HG03378 (cell line): Measurements from ENCODE around the gene NRIP3.
"Not testable (repeated sequence)": the region's sequence is repeated elsewhere in the genome, so short reads cannot be mapped to it uniquely, and the experiment has no call there.

Source experiments
- ATAC-seq: cut with Tn5 transposase; IDR thresholded peaks from one replicate; pipeline ENCODE4 v1.9.1; 2021; ENCODE audit warnings: mild to moderate bottlenecking, moderate library complexity; ENCODE audit not compliant: unreplicated experiment

NRIP3 gene

DNA sequence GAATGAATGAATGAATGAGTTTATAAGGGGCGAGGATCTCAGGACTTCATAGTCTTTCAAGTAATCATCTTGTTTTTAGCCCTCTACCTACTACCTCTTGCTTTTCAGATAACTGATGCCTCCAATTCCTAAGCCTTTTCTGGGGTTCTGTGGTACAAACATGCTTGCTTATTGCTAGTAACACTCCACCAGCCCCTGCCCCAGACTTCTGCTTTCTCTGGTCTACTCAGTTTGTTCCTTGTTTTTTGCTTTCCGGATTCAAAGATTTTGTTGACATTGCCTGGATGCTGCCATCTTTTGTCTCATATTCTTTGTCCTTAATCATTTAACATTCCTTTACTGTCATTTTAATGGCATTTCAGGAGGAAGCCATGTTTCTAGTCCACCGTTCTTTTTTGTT lies 30.7 kb downstream of the NRIP3 start:
- ATAC-seq: no peak

DNA sequence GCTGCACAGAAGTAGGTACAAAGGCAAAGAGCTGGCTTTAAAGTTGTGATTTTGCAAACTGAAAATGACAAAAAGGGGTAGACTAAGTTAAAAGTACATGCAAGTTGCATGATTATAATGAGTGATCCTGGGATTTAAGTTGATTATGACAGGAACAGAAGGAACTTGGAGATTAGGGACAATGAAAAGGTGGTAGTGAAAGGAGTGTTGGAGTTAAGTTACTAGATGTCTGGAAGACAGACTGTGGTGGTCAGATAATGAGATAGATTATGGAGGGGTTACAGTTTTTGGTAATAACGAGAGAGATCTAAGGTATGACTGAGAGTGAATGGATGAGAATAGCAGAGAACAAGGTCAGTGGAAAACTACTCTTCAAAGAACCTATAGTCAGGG lies 31.9 kb downstream of the NRIP3 start:
- no peak for ATAC-seq

DNA sequence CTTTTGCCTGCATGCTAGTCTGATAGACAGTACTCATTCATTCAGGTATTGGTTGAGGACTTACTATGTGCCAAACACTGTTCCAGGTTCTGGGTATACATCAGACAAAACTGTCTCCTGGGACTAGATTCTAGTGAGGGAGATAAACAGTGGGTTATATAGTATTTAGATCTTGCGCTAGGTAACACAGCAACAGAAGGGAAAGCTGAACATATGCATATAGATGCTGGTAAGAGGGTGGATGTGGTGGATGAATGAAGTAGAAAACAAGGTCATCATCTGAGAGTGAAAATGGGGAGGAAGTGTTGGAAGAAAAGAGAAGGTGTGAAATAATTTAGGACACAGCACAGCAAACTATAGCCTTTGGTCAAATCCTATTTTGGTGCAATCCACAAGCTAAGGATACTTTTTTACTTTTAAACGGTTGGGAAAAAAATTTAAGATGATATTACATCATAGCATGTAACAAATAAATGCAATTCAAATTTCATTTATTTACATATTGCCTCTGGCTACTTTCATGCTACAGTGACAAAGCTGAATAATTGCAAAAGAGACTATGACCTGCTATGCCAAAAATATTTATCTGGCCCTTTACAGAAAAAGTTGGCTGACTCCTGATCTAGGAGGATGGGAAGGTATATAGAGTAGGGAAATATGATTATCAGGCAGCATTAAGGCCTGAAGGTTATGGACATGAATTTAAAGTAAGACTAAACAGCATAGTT lies 32.4 kb downstream of the NRIP3 start:
- no peak for ATAC-seq

DNA sequence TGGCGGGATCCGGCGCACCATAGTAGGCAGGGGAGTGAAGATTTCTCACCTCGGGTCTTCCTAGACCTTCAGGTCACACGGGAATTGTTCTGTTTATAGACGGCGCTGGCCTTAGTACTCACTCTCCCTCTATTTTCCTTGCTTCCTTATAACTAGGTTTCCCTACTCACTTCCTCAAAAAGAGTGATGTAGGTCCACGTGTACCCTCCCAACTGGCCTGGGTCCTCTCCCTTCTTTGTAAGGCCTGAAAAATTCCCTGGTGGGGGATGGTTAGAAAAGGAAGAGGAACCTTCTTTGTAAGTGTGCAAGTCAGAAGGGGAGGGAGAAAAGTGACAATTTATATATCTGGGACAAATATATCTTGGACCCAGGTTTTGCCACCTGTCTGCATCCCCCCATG lies 36.6 kb downstream of the NRIP3 start:
- ATAC-seq: no peak

DNA sequence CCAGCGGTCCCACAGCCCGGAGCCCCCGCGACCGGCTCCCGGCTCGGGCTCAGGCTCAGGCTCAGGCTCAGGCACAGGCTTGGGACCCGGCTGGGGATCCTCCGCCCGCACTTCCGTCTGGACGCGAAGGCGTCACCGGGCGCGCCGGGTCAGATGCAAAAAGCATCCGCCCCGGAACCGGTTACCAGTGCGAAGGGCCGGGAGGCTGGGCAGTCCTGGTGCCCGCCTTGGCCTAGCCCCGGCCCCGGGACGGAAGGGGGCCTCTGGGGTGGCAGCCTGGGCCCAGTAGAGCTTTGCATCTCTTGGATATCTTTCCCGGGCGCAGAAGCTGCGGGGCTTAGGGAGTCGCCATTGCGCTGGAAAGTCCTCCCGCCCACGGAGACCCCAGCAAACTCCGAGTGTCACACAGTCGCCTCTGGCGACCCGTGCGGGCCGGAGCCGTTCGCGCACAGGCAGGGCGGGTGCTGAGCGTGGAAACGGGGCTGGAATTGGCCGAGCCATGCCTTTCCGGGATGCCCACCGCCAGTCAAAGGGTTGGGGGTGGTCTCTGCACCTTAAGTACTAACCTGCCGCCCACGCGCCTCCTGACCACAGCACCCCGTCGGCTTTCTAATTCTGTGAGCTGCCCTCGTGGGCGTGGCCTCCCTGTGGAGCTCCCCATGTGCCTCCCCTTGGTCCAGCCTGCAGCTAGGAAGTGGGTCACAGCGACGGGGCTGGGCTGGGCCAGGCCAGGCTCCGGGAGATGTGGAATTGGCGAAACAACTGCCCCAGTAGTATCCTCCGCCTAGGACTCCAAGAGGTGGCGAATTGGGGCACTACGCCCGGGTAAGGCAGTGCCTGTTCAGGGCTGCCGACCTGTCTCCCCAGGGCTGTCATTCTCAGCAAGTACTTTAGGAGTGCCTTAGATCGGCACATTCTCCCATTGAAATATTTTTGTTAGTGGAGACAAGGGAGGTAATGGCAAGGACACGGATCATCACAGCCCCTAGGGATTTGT lies 39.2 kb downstream of the NRIP3 start, which contains the start of gene TMEM9B:
Gene TMEM9B (minus strand): TSS at position 119 of the 997 bp plus-strand sequence. CDS start 129 bp downstream, outside the sequence.
- ATAC-seq: peak; percentile 62

DNA sequence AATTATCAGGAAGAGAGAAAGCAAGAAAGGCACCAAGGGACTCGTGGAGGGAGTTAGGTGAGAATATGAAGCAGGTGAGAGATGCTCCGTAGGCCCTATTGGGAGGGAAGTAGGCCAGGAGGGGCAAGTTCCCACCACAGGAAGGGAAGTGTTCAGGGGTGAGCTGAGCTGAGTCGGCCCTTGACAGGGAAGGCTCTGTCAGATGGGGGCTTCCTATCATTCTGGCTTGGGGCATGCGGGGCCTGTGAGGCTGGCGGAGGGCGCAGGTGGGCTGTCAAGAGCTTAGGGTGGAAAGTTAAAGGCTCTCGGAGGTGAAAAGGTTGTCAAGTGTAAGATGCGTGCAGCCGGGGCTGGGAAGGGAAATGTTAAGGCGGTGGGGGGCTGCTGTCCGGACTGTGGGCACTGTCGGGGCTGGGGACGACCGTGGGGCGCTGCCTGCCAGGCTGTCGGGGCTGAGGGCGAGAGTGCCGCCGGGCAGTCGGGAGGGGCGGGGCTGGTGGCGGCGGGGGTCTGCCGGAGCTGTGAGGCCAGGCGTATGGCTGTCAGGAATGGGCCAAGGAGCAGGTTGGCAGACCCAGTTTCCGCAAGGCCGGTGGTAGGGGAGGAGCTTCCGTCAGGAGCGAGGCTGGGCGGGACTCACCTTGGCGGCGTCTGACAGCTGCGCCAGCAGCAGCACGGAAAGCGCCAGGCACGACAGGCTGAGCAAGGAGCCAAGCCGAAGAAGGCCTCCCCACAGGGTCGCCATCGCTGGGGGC lies 40.1 kb downstream of the NRIP3 start:
- peak; percentile 46 for ATAC-seq

DNA sequence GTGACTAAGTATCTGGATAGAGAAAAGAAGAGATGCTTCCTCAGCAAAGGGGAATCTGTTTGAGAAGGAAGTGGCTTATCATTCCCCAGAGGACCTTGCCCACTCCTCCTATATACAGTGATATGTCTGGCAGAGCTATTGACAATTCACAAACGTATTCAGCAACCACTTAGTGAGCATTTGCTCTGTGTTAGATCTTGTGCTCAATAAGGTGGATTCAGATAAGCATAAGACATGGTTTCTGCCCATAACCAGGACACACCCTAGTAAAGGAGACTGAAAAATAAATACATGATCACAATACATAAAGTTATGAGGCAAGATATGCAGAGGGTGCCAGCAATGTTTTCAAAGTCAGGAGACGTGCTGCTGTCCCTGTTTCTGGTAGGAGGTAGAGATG lies 41.0 kb downstream of the NRIP3 start:
- ATAC-seq: no peak

DNA sequence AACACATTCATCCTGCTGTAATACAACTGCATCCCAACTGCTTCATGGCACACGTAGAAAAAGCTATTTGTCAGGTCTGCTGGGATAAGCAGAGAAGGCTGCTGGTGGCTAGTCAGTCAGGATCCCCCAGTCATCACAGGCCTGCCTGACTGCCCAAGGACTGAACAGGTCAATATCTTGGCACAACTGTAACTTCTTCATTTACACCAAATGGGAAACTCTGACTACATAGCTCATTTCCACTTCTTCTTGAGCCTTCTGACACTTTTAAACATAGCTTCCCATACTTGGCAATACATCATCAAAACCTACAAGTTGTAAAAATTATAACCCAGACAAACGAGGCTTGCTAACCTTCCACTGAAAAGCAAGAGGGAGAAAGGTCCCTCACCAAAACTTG lies 42.4 kb downstream of the NRIP3 start:
- no peak for ATAC-seq

DNA sequence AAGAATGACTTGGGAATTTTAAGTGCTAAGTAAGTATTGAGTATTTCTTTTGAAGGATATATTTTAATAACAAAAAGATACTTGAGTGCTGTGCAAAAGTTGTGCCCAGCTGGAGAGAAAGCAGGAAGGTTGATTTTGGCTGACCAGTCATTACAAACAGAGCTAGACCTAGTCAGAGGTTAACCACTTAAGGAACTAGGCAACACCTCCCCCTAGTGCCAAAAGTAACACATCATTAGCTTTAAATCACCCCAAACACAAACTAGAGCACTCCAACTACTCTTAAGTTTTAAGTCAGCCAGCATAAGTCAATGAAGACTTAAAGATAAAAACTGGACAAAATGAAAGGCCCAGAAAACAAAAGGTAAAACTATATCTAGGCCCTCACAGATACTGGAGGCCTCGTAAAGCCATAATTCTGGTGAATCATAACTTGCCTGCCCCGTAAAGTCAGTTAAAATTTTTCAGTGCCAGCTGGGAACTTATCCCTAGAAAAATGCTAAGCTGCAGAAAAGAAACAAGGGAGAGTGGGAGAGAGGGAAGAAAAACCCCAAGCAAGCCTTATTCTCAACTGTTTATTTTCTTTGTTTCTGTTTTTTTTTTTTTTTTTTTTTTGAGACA lies 44.1 kb downstream of the NRIP3 start:
- ATAC-seq: peak; percentile 52

DNA sequence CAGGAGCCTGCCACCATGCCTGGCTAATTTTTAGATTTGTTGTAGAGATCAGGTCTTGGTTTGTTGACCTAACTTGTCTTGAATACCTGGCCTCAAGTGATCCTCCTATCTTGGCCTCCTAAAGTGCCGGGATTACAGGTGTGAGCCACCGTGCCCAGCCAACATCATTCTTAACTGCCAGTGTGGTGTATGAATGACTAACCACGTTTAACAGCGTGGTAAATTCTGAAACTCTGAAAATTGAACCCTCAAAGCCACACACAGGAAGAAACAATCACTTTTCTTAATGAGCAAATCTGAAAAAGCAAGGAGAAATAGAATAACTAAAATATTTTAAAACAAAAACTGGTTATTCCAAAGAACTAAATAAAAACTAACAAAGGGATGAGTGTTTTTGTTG lies 46.9 kb downstream of the NRIP3 start:
- ATAC-seq: no peak

DNA sequence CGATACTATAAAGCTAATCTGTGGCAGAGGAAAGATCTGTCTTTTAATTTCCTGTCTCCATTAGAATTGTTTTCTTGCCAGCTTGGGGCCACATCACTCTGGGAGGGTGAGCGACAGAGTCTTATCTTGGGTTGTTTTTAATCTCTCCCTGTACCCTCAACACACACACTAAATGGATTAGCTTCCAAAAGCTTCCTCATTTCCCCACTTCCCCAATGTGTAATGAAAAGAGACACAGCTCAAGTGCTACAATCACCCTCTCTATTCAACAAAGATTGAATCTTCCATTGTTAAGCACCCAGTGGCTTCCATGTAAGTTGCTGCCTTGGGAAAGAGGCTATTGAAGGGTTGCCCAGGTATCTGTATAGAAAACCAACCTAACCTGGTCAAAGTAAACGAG lies 54.9 kb downstream of the NRIP3 start:
- ATAC-seq: no peak

DNA sequence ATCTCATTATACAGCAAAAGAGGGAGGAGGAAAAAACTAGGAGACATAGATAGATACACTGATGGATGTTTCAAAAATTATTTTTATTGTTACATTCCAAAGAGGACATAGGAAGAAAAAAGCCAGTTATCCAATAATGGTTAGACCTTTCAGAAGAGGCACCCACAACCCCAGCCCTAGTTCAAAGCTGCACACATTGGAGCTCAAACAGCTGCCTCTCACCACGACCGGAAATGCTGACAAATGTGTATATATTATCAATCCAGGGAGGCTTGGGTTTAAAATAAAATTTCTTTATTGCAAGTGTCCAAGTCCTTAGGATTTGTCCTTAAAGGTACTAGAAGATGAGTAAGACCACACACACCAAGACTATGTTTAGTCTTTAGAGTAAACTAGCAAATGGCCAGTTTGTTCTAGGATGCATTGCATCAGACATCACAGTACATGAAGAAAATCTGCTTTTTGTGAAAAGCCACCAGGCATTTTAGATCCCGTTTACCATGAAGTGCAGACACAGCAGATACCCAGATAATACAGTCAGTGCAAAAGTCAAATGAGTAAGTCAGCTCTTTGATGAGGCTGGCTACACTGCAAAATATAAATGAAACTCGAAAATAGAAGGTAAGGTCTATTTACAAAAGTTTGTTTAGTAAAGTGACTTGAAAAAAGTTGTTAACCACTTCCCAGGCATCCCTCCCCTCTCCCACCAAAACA lies 56.4 kb downstream of the NRIP3 start:
- ATAC-seq: no peak

DNA sequence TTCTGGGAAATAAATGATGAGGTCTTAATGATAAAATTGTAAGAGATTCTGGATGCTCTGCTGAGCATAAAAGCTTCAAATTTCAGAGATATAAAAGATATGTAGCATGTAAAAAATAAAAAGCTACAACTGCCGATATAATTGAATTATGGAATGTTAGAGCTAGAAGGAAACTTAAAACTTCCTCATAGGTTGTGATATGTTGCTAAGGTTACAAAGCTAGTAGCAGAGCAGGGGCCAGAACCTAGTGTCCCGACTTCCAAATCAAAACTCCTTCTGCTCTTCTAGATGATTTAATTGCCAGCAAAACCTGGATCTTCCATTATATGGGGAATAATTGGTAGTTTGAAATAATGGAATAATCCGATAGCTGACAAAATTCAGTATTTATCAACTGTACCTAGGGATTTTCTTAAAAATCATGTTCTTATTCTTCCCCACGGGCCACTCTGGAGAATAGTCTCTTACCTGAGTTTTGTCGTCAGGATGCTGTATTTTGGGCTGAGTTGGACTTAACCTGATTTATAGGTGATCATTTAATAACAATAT lies 61.2 kb downstream of the NRIP3 start, which contains the start of gene ASCL3:
Gene ASCL3 (minus strand): TSS at position 499 of the 549 bp plus-strand sequence. CDS start 4,855 bp downstream, outside the sequence.
- ATAC-seq: no peak

DNA sequence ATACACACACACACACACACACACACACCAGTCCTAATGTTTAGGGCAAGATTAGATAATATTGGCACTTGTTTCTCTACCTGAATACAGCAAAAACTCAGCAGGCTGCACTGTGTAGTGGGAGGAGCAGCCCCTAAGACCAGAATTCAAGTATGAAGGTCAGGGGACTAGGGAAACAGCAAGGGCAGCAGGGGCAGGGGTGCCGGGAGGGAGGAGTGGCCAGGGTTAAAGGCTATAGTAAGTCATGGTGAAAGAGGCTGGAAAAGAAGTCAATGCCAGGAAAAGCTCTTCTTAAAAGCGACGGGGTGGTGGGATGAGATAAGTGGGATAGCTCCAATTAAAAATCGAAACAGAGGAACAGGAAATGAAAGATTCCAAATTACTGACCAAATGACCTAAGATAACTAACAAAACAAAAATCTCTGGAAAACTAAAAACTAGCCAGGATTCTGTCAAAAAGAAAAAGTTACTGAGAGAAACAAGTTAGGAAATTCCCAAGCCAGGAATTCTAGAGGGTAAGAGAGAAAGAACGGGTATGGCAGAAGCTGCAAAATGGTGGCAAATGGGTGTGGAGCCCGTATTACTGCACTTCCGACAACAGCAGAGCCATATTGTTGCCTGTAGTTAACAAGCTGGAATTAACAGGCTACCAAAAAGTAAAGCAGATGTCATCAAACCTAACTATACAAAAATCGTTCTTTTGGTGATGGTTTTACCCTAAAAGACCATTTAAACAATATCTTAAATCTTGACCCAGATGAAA lies 62.3 kb downstream of the NRIP3 start:
- no peak for ATAC-seq

DNA sequence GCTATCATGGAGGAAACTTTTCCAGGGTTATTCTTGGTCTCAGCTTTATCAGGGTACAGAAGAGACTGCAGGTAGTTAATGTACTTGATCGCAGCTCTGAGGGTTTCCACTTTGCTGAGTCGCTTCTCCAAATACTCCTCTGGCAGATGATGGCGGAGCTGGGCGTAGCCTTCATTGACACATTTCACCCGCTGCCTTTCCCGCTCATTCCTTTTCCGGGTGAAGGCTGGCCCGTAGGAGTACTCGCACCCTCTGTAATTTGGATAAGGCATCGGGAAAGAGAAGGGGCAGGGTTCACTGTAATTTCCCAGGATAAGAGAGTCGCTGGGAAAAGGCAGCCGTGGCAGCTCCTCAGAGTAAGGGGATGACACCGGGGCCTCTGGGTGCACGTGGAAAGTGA lies 66.1 kb downstream of the NRIP3 start:
- ATAC-seq: no peak

DNA sequence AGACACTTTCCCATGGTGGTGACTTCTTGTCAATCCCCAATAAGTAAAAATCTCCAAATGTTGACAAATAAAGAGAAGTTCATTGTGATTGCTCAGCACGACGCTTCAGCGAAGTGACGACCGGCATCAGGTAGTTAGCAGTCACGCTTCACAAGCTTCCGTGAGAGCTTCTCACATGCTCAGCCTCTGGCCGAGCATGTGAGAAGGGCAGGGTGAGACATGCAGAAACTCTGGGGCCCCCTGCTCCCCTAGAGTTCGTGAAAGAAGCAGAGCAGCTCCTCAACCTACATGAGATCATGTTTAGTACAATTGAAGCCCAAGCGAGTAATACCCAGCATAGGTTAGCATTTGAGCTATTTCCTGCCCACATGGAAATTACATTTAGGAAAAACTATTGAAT lies 66.6 kb downstream of the NRIP3 start:
- ATAC-seq: no peak

DNA sequence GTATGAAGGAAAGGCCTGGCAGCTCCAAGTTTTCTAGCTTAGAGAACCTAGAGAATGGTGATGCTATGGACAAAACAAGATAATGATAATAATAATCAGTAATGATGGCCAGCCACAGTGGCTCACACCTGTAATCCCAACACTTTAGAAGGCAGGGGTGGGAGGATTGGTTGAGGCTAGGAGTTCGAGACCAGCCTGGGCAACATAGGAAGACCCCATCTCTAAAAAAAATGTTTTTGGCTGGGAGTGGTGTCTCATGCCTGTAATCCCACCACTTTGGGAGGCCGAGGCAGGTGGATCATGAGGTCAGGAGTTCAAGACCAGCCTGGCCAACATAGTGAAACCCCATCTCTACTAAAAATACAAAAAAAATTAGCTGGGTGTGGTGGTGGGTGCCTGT lies 68.0 kb downstream of the NRIP3 start:
- ATAC-seq: not testable (repeated sequence)

DNA sequence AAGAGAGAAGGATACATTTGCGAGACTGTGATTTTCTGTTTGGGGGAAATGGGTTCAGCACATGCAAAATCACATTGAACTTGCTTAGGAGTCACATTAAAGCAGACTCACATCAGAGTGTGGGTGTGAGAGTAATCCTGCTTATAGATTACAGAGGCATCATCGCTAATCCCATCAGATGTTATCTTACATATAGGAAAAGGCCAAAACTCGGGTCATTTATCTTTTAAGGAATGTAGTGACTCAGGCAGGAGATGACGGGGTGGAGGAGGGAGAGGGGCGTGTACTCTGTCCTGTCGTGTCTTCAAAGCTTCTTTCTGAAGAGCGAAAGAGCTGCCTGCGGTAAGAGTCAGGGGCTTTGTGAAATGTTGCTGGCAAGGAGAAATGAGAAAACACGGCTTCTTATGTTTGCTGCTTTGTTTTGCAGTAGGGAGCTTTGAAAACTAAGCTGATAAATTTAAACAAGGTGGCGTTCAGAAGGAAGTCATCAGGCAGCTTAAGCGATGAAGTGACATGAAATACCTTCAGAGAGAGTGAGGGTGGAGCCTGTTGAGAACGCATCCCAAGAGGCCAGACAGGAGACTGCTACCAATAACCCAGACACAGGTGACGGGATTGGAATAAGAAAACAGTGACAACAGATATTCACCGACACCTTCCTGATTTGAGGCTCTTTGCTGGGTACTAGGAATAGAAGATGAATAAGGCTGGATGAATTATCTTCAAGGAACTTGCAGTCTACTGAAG lies 68.9 kb downstream of the NRIP3 start:
- ATAC-seq: no peak
